Stimulated activated CD4-positive, alpha-beta T cell treated with anti-CD3 and anti-CD28 coated beads, Interleukin-4, amount 100 ng/mL, for 4 hours (primary cell): ENCODE results near the gene SP1.
"Not testable (repeated sequence)": the region's sequence is repeated elsewhere in the genome, so short reads cannot be mapped to it uniquely, and the experiment has no call there.

Experiments used
- DNase-seq, 2 experiments: peaks; one replicate each; pipeline ENCODE4 v3.0.0-alpha.2; 2020

Gene SP1

DNA sequence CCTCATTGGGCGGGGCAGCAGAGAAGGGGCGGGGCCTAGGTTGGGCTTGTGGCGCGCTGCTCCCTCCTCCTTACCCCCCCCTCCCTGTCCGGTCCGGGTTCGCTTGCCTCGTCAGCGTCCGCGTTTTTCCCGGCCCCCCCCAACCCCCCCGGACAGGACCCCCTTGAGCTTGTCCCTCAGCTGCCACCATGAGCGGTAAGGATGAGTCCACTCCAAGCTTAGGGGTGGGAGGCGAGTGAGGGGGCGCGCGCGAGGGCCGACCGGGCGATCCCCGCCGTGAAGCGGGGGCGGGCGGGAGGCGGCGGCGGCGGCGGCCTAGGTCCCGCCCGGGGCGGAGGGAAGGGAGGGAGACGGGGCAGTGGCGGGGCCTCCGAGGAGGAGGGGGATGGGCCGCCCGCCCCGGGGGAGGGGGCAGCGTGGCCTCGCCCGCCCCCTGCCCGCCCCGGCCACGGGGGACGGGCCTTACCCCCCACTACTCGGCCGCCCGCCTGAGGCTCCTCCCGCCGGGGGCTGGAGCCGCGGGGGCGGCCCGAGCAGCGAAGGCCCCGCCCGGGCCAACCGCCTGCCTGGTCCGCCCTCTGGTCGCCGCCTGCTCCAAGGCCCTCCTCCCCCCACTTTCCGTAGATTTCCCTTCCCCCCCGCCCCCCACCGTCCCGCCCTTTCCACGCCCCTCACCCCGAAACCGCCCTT, at the start of gene SP1:
Gene SP1 (plus strand): TSS at position 73 of the 690 bp plus-strand sequence. CDS start 116 bp downstream, at position 189.
- DNase-seq, result peak; percentile 84 to 97

DNA sequence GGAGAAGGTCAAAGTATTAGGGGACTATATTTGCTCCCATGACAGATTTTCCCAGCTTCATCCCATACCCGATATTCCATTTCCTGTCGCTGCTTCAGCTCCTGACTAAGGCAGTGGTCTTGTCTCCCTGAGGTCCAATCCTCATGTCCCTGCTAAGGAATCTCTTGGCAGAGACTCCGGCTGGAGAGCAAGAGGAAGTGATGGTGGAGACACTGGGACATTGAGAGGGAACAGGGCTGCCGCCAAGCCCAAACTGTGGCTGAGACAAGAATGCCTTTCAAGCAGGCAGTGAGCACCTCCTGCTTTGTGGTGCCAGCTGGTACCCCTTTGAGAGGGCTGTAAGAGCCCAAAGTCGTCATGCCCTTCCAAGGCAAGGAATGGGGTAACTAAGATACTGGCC, 49.3 kb upstream of the SP1 start:
- DNase-seq, result no peak

DNA sequence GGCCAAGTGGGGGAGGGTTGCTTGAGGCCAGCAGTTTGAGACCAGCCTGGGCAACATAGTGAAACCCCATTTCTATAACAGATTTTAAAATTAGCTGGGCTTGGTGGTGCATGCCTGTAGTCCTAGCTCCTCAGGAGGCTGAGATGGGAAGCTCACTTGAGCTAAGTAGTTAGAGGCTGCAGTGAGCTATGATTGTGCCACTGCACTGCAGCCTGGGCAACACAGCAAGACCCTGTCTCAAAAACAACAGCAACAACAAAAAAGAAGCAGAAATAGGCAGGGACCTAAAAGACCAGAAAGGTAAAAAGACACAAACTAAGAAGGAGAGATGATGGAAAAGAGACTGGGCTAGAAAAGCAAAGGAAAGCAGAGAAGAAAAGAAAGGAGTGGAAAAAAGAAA, 47.6 kb upstream of the SP1 start:
- DNase-seq, result not testable (repeated sequence)

DNA sequence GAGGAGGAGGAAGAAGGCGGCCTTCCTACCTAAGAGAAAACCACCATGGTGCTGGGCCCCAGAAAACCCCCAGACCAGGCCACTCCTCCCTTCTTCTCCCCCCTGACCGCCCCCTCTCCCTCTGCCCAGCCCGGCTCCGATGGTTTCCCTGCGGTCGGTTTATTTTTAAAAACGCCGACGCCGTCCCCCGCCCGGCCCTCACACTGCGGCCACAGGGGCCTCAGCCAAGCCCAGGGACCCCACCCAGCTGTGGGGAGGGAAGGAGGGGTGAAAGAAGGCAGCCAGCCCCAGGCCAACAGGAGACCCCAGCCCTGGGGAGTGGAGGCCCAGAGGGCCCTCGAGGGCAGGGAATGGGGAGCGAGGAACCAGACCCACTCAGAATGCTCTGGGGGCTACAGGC, 47.2 kb upstream of the SP1 start:
- no peak for DNase-seq

GRCh38 chr12:53333289-53333688, 46.7 kb upstream of the SP1 start:
- no peak for DNase-seq

DNA sequence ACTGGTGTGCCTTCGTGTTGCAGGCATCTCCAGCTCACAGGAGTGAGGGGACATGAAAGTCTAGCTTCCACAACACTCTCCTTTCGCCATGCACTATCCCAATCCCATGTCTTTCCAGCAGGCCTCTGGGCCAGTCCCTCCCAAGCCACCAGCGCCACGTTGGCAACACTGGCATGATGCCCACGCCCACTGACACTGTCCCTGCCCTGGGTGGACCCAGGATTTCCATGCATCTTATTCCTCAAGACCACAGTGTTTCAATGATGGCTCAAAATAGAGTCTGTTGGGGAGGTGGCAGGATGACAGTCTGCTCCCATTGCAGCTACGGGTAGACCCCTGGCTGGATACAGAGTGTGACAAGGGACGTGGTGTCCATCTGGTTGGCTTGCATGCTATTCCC, 46.1 kb upstream of the SP1 start:
- no peak for DNase-seq

DNA sequence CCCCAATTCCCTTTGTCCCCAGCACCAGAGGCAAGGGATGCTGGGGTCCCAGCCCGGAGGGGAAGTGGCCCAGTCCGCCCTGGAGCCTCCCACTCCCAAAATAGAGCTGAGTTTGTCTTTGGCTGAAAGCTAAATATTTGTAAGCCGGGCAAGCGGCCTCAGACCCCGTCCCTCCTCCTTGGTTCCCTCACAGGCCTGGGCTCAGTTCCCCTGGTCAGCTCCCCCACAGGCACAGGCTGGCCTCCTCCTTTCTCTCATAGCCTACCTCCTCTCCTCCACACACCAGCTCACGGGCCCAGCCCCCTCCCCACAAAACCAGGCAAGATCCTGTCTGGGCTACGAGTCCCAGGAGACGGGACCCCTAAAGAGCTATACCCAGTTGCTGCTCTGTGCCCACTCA, 45.2 kb upstream of the SP1 start:
- DNase-seq, result no peak

DNA sequence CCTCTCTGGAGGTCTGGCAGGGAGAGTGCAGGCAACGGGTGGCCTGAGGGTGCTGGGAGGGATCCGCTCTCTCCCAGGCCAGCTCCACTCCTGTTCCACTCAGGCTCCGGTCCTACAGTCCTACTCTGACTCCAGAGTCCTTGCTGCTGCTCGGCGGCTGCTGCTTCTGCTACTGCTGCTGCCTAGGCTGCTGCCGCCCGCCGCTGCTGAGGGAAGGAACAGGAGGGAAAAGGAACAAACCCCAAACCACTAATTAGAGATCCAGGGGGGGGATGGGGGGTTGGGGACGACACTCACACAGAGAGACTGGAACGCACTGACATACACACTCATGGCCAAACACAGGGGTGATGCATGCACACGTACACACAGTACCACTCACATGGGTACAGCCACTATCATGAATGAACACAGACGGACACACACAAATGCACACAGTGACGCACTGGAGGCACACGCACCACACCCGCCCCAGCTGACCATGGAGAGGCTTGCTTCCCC, 43.7 kb upstream of the SP1 start, which contains the start of gene SP7:
Gene SP7 (minus strand): TSS at position 174 of the 501 bp plus-strand sequence. CDS start 708 bp downstream, outside the sequence.
- no peak for DNase-seq

DNA sequence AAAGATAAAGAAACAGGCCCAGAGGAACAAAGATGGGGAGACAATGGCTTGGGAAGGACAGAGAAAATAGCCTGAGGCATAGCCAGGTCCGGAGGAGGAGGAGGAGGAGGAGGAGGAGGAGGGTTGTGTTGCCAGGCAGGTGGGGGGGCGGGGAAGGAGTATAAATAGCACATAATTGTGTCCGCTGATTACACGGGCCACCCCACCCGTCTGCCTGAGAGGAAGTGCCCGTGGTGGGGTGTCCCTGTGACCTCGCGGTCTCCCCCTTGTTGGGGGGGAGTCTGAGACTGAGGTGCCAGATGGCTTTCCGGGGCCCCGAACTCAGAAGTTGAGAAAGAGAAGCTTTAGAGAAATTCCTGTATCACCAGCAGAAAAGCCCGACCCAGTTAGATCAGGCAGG, 42.0 kb upstream of the SP1 start:
- no peak for DNase-seq

- DNase-seq, result no peak
These were observed 41.1 kb upstream of the SP1 start for GRCh38 chr12:53338916-53339315.

DNA sequence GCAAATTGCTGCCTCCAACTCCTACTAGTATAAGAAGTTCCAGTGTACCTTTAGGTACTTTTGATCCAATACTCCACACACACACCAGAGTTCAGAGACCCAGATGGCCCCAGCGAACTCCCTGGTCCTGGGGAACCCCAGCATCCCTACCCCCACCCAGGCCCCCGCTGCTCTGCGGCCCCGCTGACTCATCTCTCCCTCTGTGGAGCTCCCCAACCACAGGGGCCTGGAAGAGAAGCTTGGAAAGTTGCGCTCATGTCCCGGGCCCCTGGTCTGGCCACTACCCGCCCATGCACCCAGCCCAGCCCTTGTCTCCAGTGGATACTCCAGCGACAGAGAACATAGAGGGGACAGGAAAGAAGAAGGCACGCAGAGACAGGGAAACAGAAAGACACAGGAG, 39.6 kb upstream of the SP1 start:
- DNase-seq, result no peak

DNA sequence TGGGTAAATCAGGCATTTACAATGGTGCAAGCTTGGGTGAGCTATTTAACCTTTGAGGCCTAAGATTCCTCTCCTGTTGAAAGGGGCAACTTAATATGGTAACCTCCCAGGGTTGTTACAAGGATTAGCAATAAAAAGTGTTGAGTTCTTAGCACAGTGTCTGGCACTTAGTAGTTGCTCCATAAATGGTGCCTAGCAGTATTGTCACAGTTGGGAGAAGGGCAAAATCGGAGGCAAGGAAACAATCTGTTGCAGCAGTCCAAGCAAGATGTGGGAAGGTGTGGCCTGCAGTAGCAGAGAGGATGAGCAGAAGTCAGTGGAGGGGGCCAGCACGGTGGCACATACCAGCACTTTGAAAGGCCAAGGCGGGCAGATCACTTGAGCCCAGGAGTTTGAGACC, 36.5 kb upstream of the SP1 start:
- DNase-seq, result no peak

- no peak for DNase-seq
These were observed 36.0 kb upstream of the SP1 start for GRCh38 chr12:53343969-53344368.

- DNase-seq, result no peak
These were observed 35.5 kb upstream of the SP1 start for GRCh38 chr12:53344487-53344823.

DNA sequence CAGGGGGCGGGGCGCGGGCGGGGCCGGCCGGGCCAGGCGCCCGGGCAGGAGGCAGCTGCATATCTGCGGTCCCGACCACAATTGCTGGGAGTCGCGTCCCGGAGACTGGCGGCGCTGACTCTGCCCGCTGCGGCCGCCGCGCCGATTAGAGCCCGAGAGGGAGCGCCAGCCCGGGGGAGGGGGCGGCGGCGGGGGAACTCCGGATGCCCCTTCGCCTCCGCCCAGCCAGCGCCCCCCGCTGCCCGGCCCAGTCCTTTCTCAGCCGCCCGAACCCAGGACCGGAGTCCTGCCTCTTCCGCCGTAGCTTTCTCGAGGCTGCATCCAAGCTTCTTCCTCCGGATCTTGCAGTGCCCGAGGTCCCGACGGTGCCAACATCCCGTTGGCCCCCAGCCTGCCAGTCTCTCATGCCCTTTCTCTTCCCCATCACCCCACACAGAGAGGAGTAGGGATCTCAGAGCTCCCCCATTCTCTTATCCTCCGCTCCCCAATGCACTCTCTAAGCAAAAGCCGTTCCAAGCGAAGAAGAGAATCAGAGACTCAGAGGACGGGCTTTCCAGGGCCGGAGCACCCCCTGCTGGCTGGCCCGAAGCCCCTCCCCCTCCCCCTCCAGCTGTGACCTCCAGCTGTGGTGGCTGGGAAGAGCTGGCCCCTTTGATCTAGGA, 35.0 kb upstream of the SP1 start:
- DNase-seq, result peak; percentile 64 to 67

DNA sequence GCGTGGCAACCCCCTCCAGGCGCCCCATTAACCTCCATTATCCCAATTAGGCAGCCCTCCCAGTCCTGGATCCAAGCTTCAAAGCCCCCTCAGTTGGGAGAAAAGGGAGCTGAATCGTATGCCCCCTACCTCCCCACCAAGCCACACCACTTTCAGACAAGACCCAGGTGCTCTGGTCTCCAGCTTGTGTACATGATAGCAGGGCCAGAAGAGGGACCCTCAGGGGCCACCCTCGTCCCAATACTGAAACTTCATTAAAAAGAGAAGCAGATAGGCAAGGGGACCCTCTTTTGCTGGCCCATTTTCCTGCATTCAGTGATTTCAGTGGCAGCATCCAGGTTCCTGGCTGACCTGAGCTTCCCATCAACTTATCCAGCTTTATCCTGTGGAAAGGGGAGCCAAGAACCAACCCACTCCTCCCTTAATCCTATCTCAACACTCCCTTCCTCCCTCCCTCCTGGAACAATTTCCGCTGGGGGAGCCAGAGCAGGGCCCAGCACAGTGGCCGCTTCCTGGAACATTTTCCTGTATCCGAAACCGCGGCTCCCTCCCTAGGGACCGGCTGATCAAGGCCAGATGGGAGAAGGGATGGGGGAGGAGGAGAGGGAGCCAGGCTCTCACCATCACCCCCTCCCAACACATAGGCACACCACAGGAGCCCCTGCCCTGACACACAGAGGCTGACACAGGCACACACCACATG, 34.3 kb upstream of the SP1 start:
- DNase-seq, result no peak

- no peak for DNase-seq
These were observed 33.5 kb upstream of the SP1 start for GRCh38 chr12:53346491-53346890.

GRCh38 chr12:53347905-53348304, 32.1 kb upstream of the SP1 start:
- no peak for DNase-seq

GRCh38 chr12:53352331-53353256, 27.4 kb upstream of the SP1 start:
- peak; percentile 69 to 75 for DNase-seq

GRCh38 chr12:53353257-53353655, 26.7 kb upstream of the SP1 start:
- DNase-seq, result no peak

- no peak for DNase-seq
These were observed 24.9 kb upstream of the SP1 start for GRCh38 chr12:53355121-53355520.

DNA sequence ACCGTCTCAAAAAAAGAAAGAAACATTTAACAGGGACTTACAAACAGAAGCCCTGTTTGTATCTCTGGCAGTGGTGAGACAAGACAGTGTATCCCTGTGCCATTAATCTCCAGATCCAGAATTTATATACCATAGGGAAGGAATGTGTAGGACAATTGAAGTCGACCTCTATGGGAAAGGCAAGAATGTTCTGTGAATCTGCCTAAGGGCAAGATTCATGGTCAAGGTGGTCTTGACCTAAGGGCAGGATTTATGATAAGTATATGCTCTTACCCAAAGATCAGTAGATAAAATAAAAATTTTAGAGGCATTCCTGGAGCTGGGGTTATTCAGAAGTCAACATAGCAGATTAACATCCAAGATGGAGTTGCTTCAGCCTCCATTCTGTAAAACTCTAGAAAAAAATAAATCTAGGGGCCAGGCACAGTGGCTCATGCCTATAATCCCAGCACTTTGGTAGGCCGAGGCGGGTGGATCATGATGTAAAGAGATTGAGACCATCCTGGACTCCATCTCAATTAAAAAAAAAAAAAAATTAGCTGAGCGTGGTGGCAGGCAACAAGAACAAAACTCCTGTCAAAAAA, 21.0 kb upstream of the SP1 start:
- no peak for DNase-seq
